HEK293T (cell line): Measurements from ENCODE around the gene CCDC59.
"Not testable (repeated sequence)": the region's sequence is repeated elsewhere in the genome, so short reads cannot be mapped to it uniquely, and the experiment has no call there.

Source experiments
- CTCF ChIA-PET: fragments of 350-600 bp; formaldehyde crosslinking; extraction: SDS; loops from one replicate; lab custom pipeline; 2021; ENCODE audit warnings: antibody characterized with exemption, inconsistent platforms; lab: Yijun Ruan, JAX
- POLR2A ChIA-PET: fragments of 350-600 bp; formaldehyde crosslinking; extraction: SDS; loops from one replicate; lab custom pipeline; 2020; ENCODE audit warnings: antibody characterized with exemption, inconsistent platforms; lab: Yijun Ruan, JAX
- DNase-seq: peaks from one replicate; pipeline ENCODE4 v3.0.0; 2012; ENCODE audit warnings: mixed read lengths; ENCODE audit errors: extremely low spot score
- ARNT ChIP-seq: fragments of 450-650 bp; IDR thresholded peaks from 2 replicates; pipeline ENCODE4 v1.6.1; 2017; ENCODE audit warnings: mild to moderate bottlenecking
- BHLHE40 ChIP-seq: fragments of 450-650 bp; IDR thresholded peaks from 2 replicates; pipeline ENCODE4 v1.6.1; 2016; ENCODE audit warnings: mild to moderate bottlenecking, moderate library complexity, borderline replicate concordance
- CTBP1 ChIP-seq: fragments of 450-650 bp; IDR thresholded peaks from 2 replicates; pipeline ENCODE4 v1.6.1; 2016; ENCODE audit warnings: borderline replicate concordance
- ELF4 ChIP-seq: fragments of 450-650 bp; IDR thresholded peaks from 2 replicates; pipeline ENCODE4 v1.6.1; 2017; ENCODE audit warnings: antibody characterized with exemption
- FOXA1 ChIP-seq: fragments of 450-650 bp; IDR thresholded peaks from 2 replicates; pipeline ENCODE4 v1.6.1; 2016; ENCODE audit warnings: mild to moderate bottlenecking
- FOXK2 ChIP-seq: fragments of 450-650 bp; IDR thresholded peaks from 2 replicates; pipeline ENCODE4 v1.6.1; 2016; ENCODE audit warnings: mild to moderate bottlenecking
- FOXM1 ChIP-seq: fragments of 450-650 bp; IDR thresholded peaks from 2 replicates; pipeline ENCODE4 v1.6.1; 2017; ENCODE audit warnings: mild to moderate bottlenecking, borderline replicate concordance
- HDGF ChIP-seq: fragments of 450-650 bp; IDR thresholded peaks from 2 replicates; pipeline ENCODE4 v1.6.1; 2017; ENCODE audit warnings: antibody characterized with exemption, borderline replicate concordance
- L3MBTL2 ChIP-seq: fragments of 450-650 bp; conservative IDR thresholded peaks from 2 replicates; pipeline ENCODE4 v1.6.1; 2016; ENCODE audit warnings: mild to moderate bottlenecking
- LEF1 ChIP-seq: fragments of 450-650 bp; IDR thresholded peaks from 2 replicates; pipeline ENCODE4 v1.6.1; 2017; ENCODE audit warnings: mild to moderate bottlenecking, borderline replicate concordance
- NFRKB ChIP-seq: fragments of 450-650 bp; IDR thresholded peaks from 2 replicates; pipeline ENCODE4 v1.6.1; 2016; ENCODE audit warnings: mild to moderate bottlenecking, moderate library complexity
- PKNOX1 ChIP-seq: fragments of 450-650 bp; IDR thresholded peaks from 2 replicates; pipeline ENCODE4 v1.6.1; 2016
- SP1 ChIP-seq: fragments of 450-650 bp; IDR thresholded peaks from 2 replicates; pipeline ENCODE4 v1.6.1; 2017
- SUZ12 ChIP-seq: fragments of 450-650 bp; IDR thresholded peaks from 2 replicates; pipeline ENCODE4 v1.6.1; 2016; ENCODE audit warnings: mild to moderate bottlenecking
- TARDBP ChIP-seq: fragments of 450-650 bp; IDR thresholded peaks from 2 replicates; pipeline ENCODE4 v1.6.1; 2016
- ZNF384 ChIP-seq: fragments of 450-650 bp; IDR thresholded peaks from 2 replicates; pipeline ENCODE4 v1.6.1; 2016

CCDC59 gene

GRCh38 chr12:82378997-82379396, 20.8 kb upstream of the CCDC59 start:
- TF ChIP-seq ZNF384 = no peak
- TF ChIP-seq FOXK2 = no peak
- TF ChIP-seq SP1 = no peak
- no peak for TF ChIP-seq TARDBP
- TF ChIP-seq CTBP1 = no peak
- no peak for DNase-seq
- POLR2A ChIA-PET = no interaction called here
- CTCF ChIA-PET = no interaction called here

DNA sequence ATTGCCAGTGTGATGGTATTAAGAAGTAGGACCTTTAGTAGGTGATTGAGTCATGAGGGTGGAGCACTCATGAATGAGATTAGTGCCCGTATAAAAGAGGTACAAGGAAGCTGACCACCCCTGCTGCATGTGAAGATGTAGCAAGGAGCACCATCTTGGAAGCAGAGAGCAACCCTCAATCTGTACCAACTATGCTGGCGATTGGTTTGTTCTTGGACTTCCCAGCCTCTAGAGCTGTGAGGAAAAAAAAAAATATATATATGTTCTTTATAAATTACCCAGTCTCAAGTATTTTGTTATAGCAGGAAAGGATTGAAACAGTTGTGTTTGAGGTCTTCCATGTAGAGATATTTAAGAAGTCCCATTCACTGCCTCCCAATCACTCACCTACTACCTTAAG, 17.0 kb upstream of the CCDC59 start:
- no peak for TF ChIP-seq NFRKB
- TF ChIP-seq SP1 = no peak
- TF ChIP-seq PKNOX1 = no peak
- no peak for TF ChIP-seq LEF1
- no peak for TF ChIP-seq ZNF384
- no peak for TF ChIP-seq HDGF
- no peak for TF ChIP-seq FOXA1
- DNase-seq = no peak
- CTCF ChIA-PET = no interaction called here
- POLR2A ChIA-PET = no interaction called here

GRCh38 chr12:82366197-82366596, 8.0 kb upstream of the CCDC59 start:
- DNase-seq = no peak
- ChIA-PET POLR2A (no interaction called here), CTCF (no interaction called here)
- TF ChIP-seq FOXA1 (no peak), SP1 (no peak), FOXM1 (no peak), NFRKB (no peak), HDGF (no peak), LEF1 (no peak), ZNF384 (no peak), ARNT (no peak), CTBP1 (no peak), PKNOX1 (no peak), ELF4 (no peak), TARDBP (no peak), BHLHE40 (no peak), FOXK2 (no peak), L3MBTL2 (no peak), SUZ12 (no peak)

GRCh38 chr12:82363990-82364389, 5.8 kb upstream of the CCDC59 start:
- no peak for DNase-seq
- CTCF ChIA-PET = interaction anchor here (0.7 kb wide), 1 partner anchor 1021 kb away, joined by 4 read pairs; no protein-coding TSS in a partner anchor
- no peak for TF ChIP-seq TARDBP
- no peak for TF ChIP-seq ZNF384
- TF ChIP-seq ARNT = no peak
- no peak for TF ChIP-seq ELF4
- TF ChIP-seq PKNOX1 = no peak
- TF ChIP-seq FOXA1 = no peak
- TF ChIP-seq LEF1 = no peak
- POLR2A ChIA-PET = no interaction called here

DNA sequence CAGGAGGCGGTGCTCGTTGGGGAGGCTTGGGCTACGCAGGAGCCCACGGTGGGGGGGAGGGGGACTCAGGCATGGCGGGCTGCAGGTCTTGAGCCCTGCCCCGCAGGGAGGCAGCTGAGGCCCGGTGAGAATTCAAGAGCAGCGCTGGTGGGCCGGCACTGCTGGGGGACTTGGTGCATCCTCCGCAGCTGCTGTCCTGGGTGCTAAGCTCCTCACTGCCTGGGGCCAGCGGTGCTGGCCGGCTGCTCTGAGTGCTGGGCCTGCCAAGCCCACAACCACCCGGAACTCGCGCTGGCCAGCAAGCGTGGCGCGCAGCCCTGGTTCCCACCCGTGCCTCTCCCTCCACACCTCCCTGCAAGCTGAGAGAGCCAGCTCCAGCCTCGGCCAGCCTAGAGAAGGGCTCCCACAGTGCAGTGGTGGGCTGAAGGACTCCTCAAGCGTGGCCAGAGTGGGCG, 3.3 kb upstream of the CCDC59 start:
- no peak for DNase-seq
- POLR2A ChIA-PET = no interaction called here
- TF ChIP-seq CTBP1 (no peak), LEF1 (no peak), TARDBP (no peak), SP1 (no peak), ARNT (no peak), PKNOX1 (no peak), ELF4 (no peak), HDGF (no peak), FOXK2 (no peak), BHLHE40 (no peak), ZNF384 (no peak), SUZ12 (no peak)
- CTCF ChIA-PET = no interaction called here

DNA sequence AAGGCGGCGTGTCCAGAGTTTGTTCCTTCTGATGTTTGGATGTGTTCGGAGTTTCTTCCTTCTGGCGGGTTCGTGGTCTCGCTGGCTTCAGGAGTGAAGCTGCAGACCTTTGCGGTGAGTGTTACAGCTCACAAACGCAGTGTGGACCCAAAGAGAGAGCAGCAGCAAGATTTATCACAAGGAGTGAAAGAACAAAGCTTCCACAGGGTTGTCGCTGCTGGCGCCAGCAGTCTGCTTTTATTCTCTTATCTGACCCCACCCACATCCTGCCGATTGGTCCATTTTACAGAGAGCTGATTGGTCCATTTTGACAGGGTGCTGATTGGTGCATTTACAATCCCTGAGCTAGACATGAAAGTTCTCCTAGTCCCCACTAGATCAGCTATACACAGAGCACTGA, 2.6 kb upstream of the CCDC59 start:
- POLR2A ChIA-PET, CTCF ChIA-PET, DNase-seq: not testable (repeated sequence)

DNA sequence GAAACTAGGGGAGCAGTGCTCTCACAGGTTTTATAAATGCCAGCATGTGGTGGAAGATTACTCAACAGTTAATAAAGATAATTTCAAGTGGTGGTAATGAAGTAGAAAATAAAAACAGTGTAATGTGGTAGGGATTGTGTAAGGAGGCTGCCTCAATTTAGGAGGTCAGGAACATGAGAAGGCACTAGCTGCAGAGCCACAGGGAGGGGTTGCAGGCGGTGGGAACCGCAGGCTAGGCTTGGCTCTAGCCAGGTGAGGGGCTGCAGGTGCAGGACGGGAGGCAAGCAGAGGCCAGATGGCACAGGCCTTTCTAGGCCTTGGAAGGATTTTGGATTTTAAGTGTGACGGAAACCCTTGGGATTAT, 910 bp upstream of the CCDC59 start:
- ChIA-PET CTCF (interaction anchor here (0.6 kb wide), 1 partner anchor 210 kb away, joined by 5 read pairs; no protein-coding TSS in a partner anchor), POLR2A (interaction anchor here (1.2 kb wide), 1 partner anchor 42 kb away, joined by 4 read pairs; no protein-coding TSS in a partner anchor)
- peak; percentile 23 for DNase-seq
- TF ChIP-seq HDGF = no peak
- no peak for TF ChIP-seq TARDBP
- TF ChIP-seq CTBP1 = no peak
- TF ChIP-seq FOXK2 = no peak
- no peak for TF ChIP-seq L3MBTL2
- no peak for TF ChIP-seq NFRKB
- TF ChIP-seq FOXA1 = no peak
- TF ChIP-seq ELF4 = no peak
- no peak for TF ChIP-seq SUZ12
- TF ChIP-seq BHLHE40 = no peak
- no peak for TF ChIP-seq SP1
- TF ChIP-seq ZNF384 = no peak
- TF ChIP-seq LEF1 = no peak
- TF ChIP-seq FOXM1 = no peak
- TF ChIP-seq ARNT = no peak
